ENCODE results near the gene PAXX. TPM values are rescaled to one million over a fixed set of nuclear protein-coding genes. Genes with fewer than 3 reads are reported as not detected.

PAXX gene
- total and polyA plus RNA-seq, 2 donors (not counting 1 experiment from before 2014, with no cell fraction given): 74.8 to 167 TPM

GRCh38 chr9:136944212-136944518, 48.1 kb upstream of the PAXX start:
- TF ChIP-seq EZH2 (IDR thresholded peaks at IDR 0.05; ENCODE audit: borderline replicate concordance, insufficient read depth, low read depth, low read length, poor library complexity, severe bottlenecking): no peak
- no peak for TF ChIP-seq CTCF (IDR thresholded peaks at IDR 0.05)
- peaks cover 2 to 36% of the 10 kb centered on the region in 2 experiments for H3K36me3 ChIP-seq (replicated peaks in 1 of 2; ENCODE audit: control extremely low read depth in 1 of 2, control insufficient read depth in 1 of 2, extremely low read depth in 1 of 2, insufficient read depth in 2 of 2, low read length in 1 of 2)
- intact Hi-C loops (cut with micrococcal nuclease): loop anchor here (1.0 to 2.0 kb wide), 6 partner anchors 42 to 153 kb away; partner anchors contain the start of genes PAXX, PHPT1, TMEM141 and TRAF2
- H3K79me2 ChIP-seq (ENCODE audit: control insufficient read depth, insufficient read depth, low read length): peaks cover 22% of the 10 kb centered on the region
- H3K9me3 ChIP-seq (ENCODE audit: control extremely low read depth in 1 of 3, control insufficient read depth in 2 of 3, insufficient read depth in 1 of 3, low read length in 2 of 3): no peaks in the 10 kb centered on the region
- no peaks in the 10 kb centered on the region for H3K27me3 Mint-ChIP-seq
- ATAC-seq (ENCODE audit: low read depth) (peak; percentile 48), DNase-seq (no peak)
- H3K9ac ChIP-seq (ENCODE audit: low read length): peak overlapping the region; percentile 69
- H3K27me3 ChIP-seq (replicated peaks in 1 of 4; ENCODE audit: control extremely low read depth in 1 of 4, control insufficient read depth in 3 of 4, insufficient read depth in 4 of 4, low read length in 3 of 4): no peaks in the 10 kb centered on the region
- H3K4me3 Mint-ChIP-seq: peak overlapping the region; percentile 80
- CTCF ChIA-PET: interaction anchor here (1.0 to 2.4 kb wide), 6 partner anchors 48 to 102 kb away, joined by 3 to 10 read pairs (median 6); partner anchors contain the start of genes AJM1 and PAXX
- no peak overlapping the region for H3K27ac Mint-ChIP-seq
- POLR2A ChIA-PET: interaction anchor here (0.6 to 1.0 kb wide), 2 partner anchors 46 to 66 kb away, joined by 3 read pairs; no protein-coding TSS in a partner anchor
- peaks cover 9% of the 10 kb centered on the region for H3K4me1 Mint-ChIP-seq
- peak overlapping the region; percentile 81 for H3K4me2 ChIP-seq (replicated peaks; ENCODE audit: low read depth, low read length, poor library complexity, severe bottlenecking)
- peak overlapping the region; percentile 47 to 72 (median 63) for H3K4me3 ChIP-seq (ENCODE audit: control extremely low read depth in 1 of 5, extremely low read depth in 1 of 5, insufficient read depth in 1 of 5, low read depth in 2 of 5, low read length in 4 of 5)
- H4K20me1 ChIP-seq (ENCODE audit: control insufficient read depth, insufficient read depth, low read length, poor library complexity, severe bottlenecking): peaks cover 45% of the 10 kb centered on the region
- H3K9me3 Mint-ChIP-seq (ENCODE audit: insufficient read depth): no peaks in the 10 kb centered on the region
- under 1% methylated on average over 45 of the region's 45 CpGs for WGBS (ENCODE audit: insufficient coverage)
- peak overlapping the region in 1 of 2 donors; percentile 48 for H3K27ac ChIP-seq (ENCODE audit: low read length in 2 of 2)
- H3K4me1 ChIP-seq (ENCODE audit: control insufficient read depth in 2 of 2, insufficient read depth in 2 of 2, low read length in 2 of 2): peaks cover 8 to 22% of the 10 kb centered on the region in 2 donors
- H2AFZ ChIP-seq (ENCODE audit: insufficient read depth, low read depth, low read length, poor library complexity, severe bottlenecking): peak overlapping the region; percentile 60
